GM19239 (cell line): ENCODE results near the gene CCDC9B.

Source experiments
- DNase-seq: peaks from one replicate; pipeline ENCODE4 v3.0.0; 2011; ENCODE audit warnings: low spot score; ENCODE audit not compliant: insufficient read length
- FAIRE-seq: peaks from 2 replicates; lab custom pipeline; 2011; peaks lifted over from hg19 to GRCh38; lab: Jason Lieb, UNC

Gene CCDC9B

GRCh38 chr15:40313531-40314398, 27.0 kb downstream of the CCDC9B start:
- DNase-seq, result no peak
- FAIRE-seq, result no peak

- DNase-seq, result no peak
- FAIRE-seq, result no peak
These were observed 28.2 kb downstream of the CCDC9B start for GRCh38 chr15:40312370-40313158.

- FAIRE-seq, result no peak
- no peak for DNase-seq
These were observed 29.7 kb downstream of the CCDC9B start for GRCh38 chr15:40310993-40311392.

GRCh38 chr15:40310001-40310959, 30.5 kb downstream of the CCDC9B start:
- DNase-seq, result no peak
- FAIRE-seq, result peak; percentile 28

GRCh38 chr15:40309344-40309862, 31.3 kb downstream of the CCDC9B start:
- FAIRE-seq (no peak), DNase-seq (no peak)

GRCh38 chr15:40307421-40308211, 33.1 kb downstream of the CCDC9B start, which contains the start of gene PLCB2:
Gene PLCB2 (minus strand): TSS chr15:40307935. CDS start chr15:40307672, 263 bp downstream.
- FAIRE-seq (peak; percentile 90), DNase-seq (no peak)

- DNase-seq, result no peak
- FAIRE-seq, result peak; percentile 48
These were observed 33.8 kb downstream of the CCDC9B start for GRCh38 chr15:40306908-40307307.

GRCh38 chr15:40306371-40306770, 34.4 kb downstream of the CCDC9B start:
- DNase-seq, result no peak
- FAIRE-seq, result no peak

- no peak for FAIRE-seq
- no peak for DNase-seq
These were observed 35.5 kb downstream of the CCDC9B start for GRCh38 chr15:40305281-40305680.

- no peak for FAIRE-seq
- DNase-seq, result no peak
These were observed 37.2 kb downstream of the CCDC9B start for GRCh38 chr15:40303576-40303975.

- FAIRE-seq (no peak), DNase-seq (no peak)
These were observed 37.8 kb downstream of the CCDC9B start for GRCh38 chr15:40302981-40303380.

- FAIRE-seq (no peak), DNase-seq (no peak)
These were observed 38.4 kb downstream of the CCDC9B start for GRCh38 chr15:40302288-40302886.

GRCh38 chr15:40301467-40302179, 39.1 kb downstream of the CCDC9B start:
- FAIRE-seq, result no peak
- no peak for DNase-seq

- no peak for DNase-seq
- FAIRE-seq, result no peak
These were observed 40.0 kb downstream of the CCDC9B start for GRCh38 chr15:40300771-40301170.

GRCh38 chr15:40300367-40300766, 40.4 kb downstream of the CCDC9B start:
- FAIRE-seq (no peak), DNase-seq (no peak)

GRCh38 chr15:40298216-40298935, 42.4 kb downstream of the CCDC9B start:
- no peak for DNase-seq
- no peak for FAIRE-seq

- FAIRE-seq, result no peak
- DNase-seq, result no peak
These were observed 43.4 kb downstream of the CCDC9B start for GRCh38 chr15:40297356-40297755.
